AG09319 (cell line): Measurements from ENCODE around the gene SNRPN.
"Not testable (repeated sequence)": the region's sequence is repeated elsewhere in the genome, so short reads cannot be mapped to it uniquely, and the experiment has no call there.

Experiments used
- DNase-seq: peaks from one replicate; pipeline ENCODE4 v3.0.0-alpha.2; 2010; ENCODE audit warnings: low read depth; ENCODE audit errors: extremely low read depth
- CTCF ChIP-seq: IDR thresholded peaks from 2 replicates; pipeline ENCODE4 v1.5.1; 2011; ENCODE audit warnings: low read depth, mild to moderate bottlenecking, inconsistent platforms, low read length, moderate library complexity

The SNRPN gene

GRCh38 chr15:24956111-24956838 is 1.5 kb downstream of the SNRPN start:
- peak; percentile 32 for DNase-seq
- no peak for TF ChIP-seq CTCF

GRCh38 chr15:24957691-24958090 is 2.9 kb downstream of the SNRPN start:
- TF ChIP-seq CTCF = no peak
- DNase-seq = no peak

- no peak for DNase-seq
- no peak for TF ChIP-seq CTCF
Measured at GRCh38 chr15:24961967-24962366, 7.2 kb downstream of the SNRPN start.

GRCh38 chr15:24962880-24963279 is 8.1 kb downstream of the SNRPN start:
- no peak for DNase-seq
- TF ChIP-seq CTCF = no peak

GRCh38 chr15:24966364-24967103 is 11.7 kb downstream of the SNRPN start:
- no peak for DNase-seq
- no peak for TF ChIP-seq CTCF

GRCh38 chr15:24971052-24971451 is 16.3 kb downstream of the SNRPN start:
- DNase-seq = no peak
- no peak for TF ChIP-seq CTCF

GRCh38 chr15:24971772-24972171 is 17.0 kb downstream of the SNRPN start:
- TF ChIP-seq CTCF = no peak
- DNase-seq = no peak

GRCh38 chr15:24972707-24973106 is 17.9 kb downstream of the SNRPN start:
- DNase-seq = not testable (repeated sequence)
